ENCODE data around the gene METTL13. TPM values are rescaled to one million over a fixed set of nuclear protein-coding genes. Genes with fewer than 3 reads are reported as not detected.

Gene METTL13
- total RNA-seq (2014; rRNA removed; shearing (Covaris generic)) = 19.6 and 22.0 TPM in 2 replicates
- 17.8 and 18.8 TPM in 2 replicates for polyA plus RNA-seq (2016; fragmentation: Nextera tagmentation; extraction: Ambion mirVana)

- H3K36me3 ChIP-seq (ENCODE audit: low read depth) = 0 out of 2 replicates have a peak, but pooled peaks cover 1% of the 10 kb centered on the region
- no peak for TF ChIP-seq EZH2phosphoT487 (IDR thresholded peaks at IDR 0.05; ENCODE audit: insufficient read depth, low read depth)
- TF ChIP-seq EZH2 (IDR thresholded peaks at IDR 0.05; ENCODE audit: insufficient read depth, poor library complexity, severe bottlenecking) = no peak
- peaks cover 5% of the 10 kb centered on the region for H3K4me1 ChIP-seq (ENCODE audit: insufficient read depth)
- in situ Hi-C loops (cut with MboI) = no loop called here
- H3K4me3 ChIP-seq = peak within 1 kb of the TSS; percentile 84
- H3K9ac ChIP-seq = peak within 1 kb of the TSS; percentile 88
- H3K27me3 ChIP-seq (replicated peaks; ENCODE audit: insufficient read depth) = no peaks in the 10 kb centered on the region
- peak within 1 kb of the TSS; percentile 81 for H3K27ac ChIP-seq
- DNase-seq = peak; percentile 100
- peak within 1 kb of the TSS; percentile 89 for H3K4me2 ChIP-seq (ENCODE audit: unreplicated experiment)
- H3F3A ChIP-seq (ENCODE audit: insufficient read depth) = peaks cover 6% of the 10 kb centered on the region
- no peaks in the 10 kb centered on the region for H3K9me2 ChIP-seq (ENCODE audit: insufficient read depth)
- WGBS, 2 experiments (ENCODE audit: low coverage in 1 of 2, low lambda C conversion rate in 2 of 2, missing lambda C conversion rate in 2 of 2) = 0 to 1% methylated on average over 47 to 57 of the region's 57 CpGs
- H2AFZ ChIP-seq = peak within 1 kb of the TSS; percentile 92
- peaks cover 45% of the 10 kb centered on the region for H3K79me2 ChIP-seq (ENCODE audit: insufficient read depth)
- no peaks in the 10 kb centered on the region for H4K20me1 ChIP-seq (ENCODE audit: insufficient read depth)
- no peaks in the 10 kb centered on the region for H3K9me3 ChIP-seq (ENCODE audit: low read depth)
These were observed at the start of gene METTL13 for GRCh38 chr1:171781176-171781875. Gene METTL13 (plus strand): TSS chr1:171781660. CDS start chr1:171781968, 308 bp downstream.

- Histone ChIP-seq H3K27ac (no peak overlapping the region), H3K4me3 (no peak overlapping the region), H3K79me2 (ENCODE audit: insufficient read depth) (peaks cover 83% of the 10 kb centered on the region), H4K20me1 (ENCODE audit: insufficient read depth) (no peaks in the 10 kb centered on the region), H3K4me1 (ENCODE audit: insufficient read depth) (peaks cover 26% of the 10 kb centered on the region), H3K9ac (no peak overlapping the region), H3K4me2 (ENCODE audit: unreplicated experiment) (no peak overlapping the region), H3F3A (ENCODE audit: insufficient read depth) (peaks cover 15% of the 10 kb centered on the region), H2AFZ (no peak overlapping the region), H3K9me3 (ENCODE audit: low read depth) (no peaks in the 10 kb centered on the region), H3K36me3 (ENCODE audit: low read depth) (peaks cover 23% of the 10 kb centered on the region), H3K9me2 (ENCODE audit: insufficient read depth) (no peaks in the 10 kb centered on the region), H3K27me3 (replicated peaks; ENCODE audit: insufficient read depth) (no peaks in the 10 kb centered on the region)
- no peak for DNase-seq
- in situ Hi-C loops (cut with MboI) = no loop called here
- 100% methylated on average over 2 of the region's 2 CpGs for WGBS, 2 experiments (ENCODE audit: low coverage in 1 of 2, low lambda C conversion rate in 2 of 2, missing lambda C conversion rate in 2 of 2)
- TF ChIP-seq EZH2 (IDR thresholded peaks at IDR 0.05; ENCODE audit: insufficient read depth, poor library complexity, severe bottlenecking) (no peak), EZH2phosphoT487 (IDR thresholded peaks at IDR 0.05; ENCODE audit: insufficient read depth, low read depth) (no peak)
These were observed 45.3 kb upstream of the METTL13 start for GRCh38 chr1:171736196-171736595.

GRCh38 chr1:171738911-171739310 lies 42.5 kb upstream of the METTL13 start:
- DNase-seq = peak; percentile 55

GRCh38 chr1:171739656-171740055 lies 41.8 kb upstream of the METTL13 start:
- H3K4me2 ChIP-seq (ENCODE audit: unreplicated experiment) = peak overlapping the region; percentile 99
- H3K27me3 ChIP-seq (replicated peaks; ENCODE audit: insufficient read depth) = no peaks in the 10 kb centered on the region
- 63 to 71% methylated on average over 2 of the region's 2 CpGs for WGBS, 2 experiments (ENCODE audit: low coverage in 1 of 2, low lambda C conversion rate in 2 of 2, missing lambda C conversion rate in 2 of 2)
- H3K27ac ChIP-seq = peak overlapping the region; percentile 98
- peaks cover 37% of the 10 kb centered on the region for H3F3A ChIP-seq (ENCODE audit: insufficient read depth)
- H3K9ac ChIP-seq = peak overlapping the region; percentile 92; the same call in 1 of the 2 replicates
- H3K4me1 ChIP-seq (ENCODE audit: insufficient read depth) = peaks cover 34% of the 10 kb centered on the region
- DNase-seq = peak; percentile 74
- TF ChIP-seq EZH2 (IDR thresholded peaks at IDR 0.05; ENCODE audit: insufficient read depth, poor library complexity, severe bottlenecking) (no peak), EZH2phosphoT487 (IDR thresholded peaks at IDR 0.05; ENCODE audit: insufficient read depth, low read depth) (no peak)
- no peaks in the 10 kb centered on the region for H3K9me3 ChIP-seq (ENCODE audit: low read depth)
- H3K79me2 ChIP-seq (ENCODE audit: insufficient read depth) = peaks cover 58% of the 10 kb centered on the region
- no peak overlapping the region for H2AFZ ChIP-seq
- H3K9me2 ChIP-seq (ENCODE audit: insufficient read depth) = no peaks in the 10 kb centered on the region
- in situ Hi-C loops (cut with MboI) = no loop called here
- H3K36me3 ChIP-seq (ENCODE audit: low read depth) = peaks cover 23% of the 10 kb centered on the region
- no peaks in the 10 kb centered on the region for H4K20me1 ChIP-seq (ENCODE audit: insufficient read depth)
- peak overlapping the region; percentile 96 for H3K4me3 ChIP-seq

More at GRCh38 chr1:171738911-171739310, 42.5 kb upstream of the METTL13 start:
- 0 out of 2 replicates have a peak overlapping the region, but pooled peaks have one; percentile 31 for H3K27ac ChIP-seq
- TF ChIP-seq EZH2 (IDR thresholded peaks at IDR 0.05; ENCODE audit: insufficient read depth, poor library complexity, severe bottlenecking) (no peak), EZH2phosphoT487 (IDR thresholded peaks at IDR 0.05; ENCODE audit: insufficient read depth, low read depth) (no peak)
- WGBS, 2 experiments (ENCODE audit: low coverage in 1 of 2, low lambda C conversion rate in 2 of 2, missing lambda C conversion rate in 2 of 2) = 3 to 10% methylated on average over 2 of the region's 2 CpGs
- H3K4me1 ChIP-seq (ENCODE audit: insufficient read depth) = peaks cover 34% of the 10 kb centered on the region
- H3K9ac ChIP-seq = no peak overlapping the region
- no peak overlapping the region for H3K4me3 ChIP-seq
- H4K20me1 ChIP-seq (ENCODE audit: insufficient read depth) = no peaks in the 10 kb centered on the region
- peaks cover 63% of the 10 kb centered on the region for H3K79me2 ChIP-seq (ENCODE audit: insufficient read depth)
- in situ Hi-C loops (cut with MboI) = no loop called here
- peaks cover 23% of the 10 kb centered on the region for H3K36me3 ChIP-seq (ENCODE audit: low read depth)
- peak overlapping the region; percentile 99 for H3K4me2 ChIP-seq (ENCODE audit: unreplicated experiment)
- H3F3A ChIP-seq (ENCODE audit: insufficient read depth) = peaks cover 34% of the 10 kb centered on the region
- H2AFZ ChIP-seq = no peak overlapping the region
- H3K9me3 ChIP-seq (ENCODE audit: low read depth) = no peaks in the 10 kb centered on the region
- no peaks in the 10 kb centered on the region for H3K27me3 ChIP-seq (replicated peaks; ENCODE audit: insufficient read depth)
- H3K9me2 ChIP-seq (ENCODE audit: insufficient read depth) = no peaks in the 10 kb centered on the region

All from GM23248 (cell line).